HK-2 (cell line): Measurements from ENCODE around the gene CLCN2.

Source experiments
- DNase-seq: peaks from one replicate; pipeline ENCODE4 v3.0.0-alpha.2; 2018; ENCODE audit not compliant: unreplicated experiment

The CLCN2 gene

DNA sequence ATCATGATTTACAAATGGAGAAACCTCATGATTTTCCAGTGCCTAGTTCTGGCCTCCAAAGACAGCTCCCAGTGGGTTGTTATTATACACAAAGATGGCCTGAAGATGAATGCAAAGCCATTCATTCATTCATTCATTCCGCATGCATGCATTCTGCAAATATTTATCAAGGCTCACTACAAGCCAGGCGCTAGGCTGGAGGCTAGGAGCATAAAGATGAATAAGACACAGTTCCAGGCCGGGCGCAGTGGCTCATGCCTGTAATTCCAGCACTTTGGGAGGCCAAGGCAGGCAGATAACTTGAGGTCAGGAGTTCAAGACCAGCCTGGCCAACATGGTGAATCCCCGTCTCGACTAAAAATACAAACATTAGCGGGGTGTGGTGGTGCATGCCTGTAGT, 64.8 kb downstream of the CLCN2 start:
- DNase-seq: no peak
